ENCODE measurements around the gene LPIN1.

DNA sequence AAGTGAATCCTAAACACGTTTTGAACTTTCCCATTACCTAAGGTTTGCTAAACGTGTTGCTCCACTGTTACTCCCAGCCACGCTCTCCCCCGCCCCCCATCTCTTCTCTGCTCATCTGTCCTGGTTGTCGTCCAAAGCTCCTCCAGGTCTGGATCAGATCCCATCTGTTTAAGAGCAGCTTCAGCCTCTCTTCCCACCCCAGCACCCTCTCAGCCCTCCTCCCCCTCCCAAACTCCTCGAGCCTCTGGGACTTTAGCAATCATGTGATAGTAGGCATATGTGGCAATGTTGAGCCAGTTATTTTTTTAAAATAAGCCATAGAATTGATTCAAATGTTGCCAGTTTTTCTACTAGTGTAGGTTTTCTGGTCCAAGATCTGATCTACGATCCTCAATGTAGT is 20.0 kb upstream of the LPIN1 start:
- TF ChIP-seq, protein P1, sequence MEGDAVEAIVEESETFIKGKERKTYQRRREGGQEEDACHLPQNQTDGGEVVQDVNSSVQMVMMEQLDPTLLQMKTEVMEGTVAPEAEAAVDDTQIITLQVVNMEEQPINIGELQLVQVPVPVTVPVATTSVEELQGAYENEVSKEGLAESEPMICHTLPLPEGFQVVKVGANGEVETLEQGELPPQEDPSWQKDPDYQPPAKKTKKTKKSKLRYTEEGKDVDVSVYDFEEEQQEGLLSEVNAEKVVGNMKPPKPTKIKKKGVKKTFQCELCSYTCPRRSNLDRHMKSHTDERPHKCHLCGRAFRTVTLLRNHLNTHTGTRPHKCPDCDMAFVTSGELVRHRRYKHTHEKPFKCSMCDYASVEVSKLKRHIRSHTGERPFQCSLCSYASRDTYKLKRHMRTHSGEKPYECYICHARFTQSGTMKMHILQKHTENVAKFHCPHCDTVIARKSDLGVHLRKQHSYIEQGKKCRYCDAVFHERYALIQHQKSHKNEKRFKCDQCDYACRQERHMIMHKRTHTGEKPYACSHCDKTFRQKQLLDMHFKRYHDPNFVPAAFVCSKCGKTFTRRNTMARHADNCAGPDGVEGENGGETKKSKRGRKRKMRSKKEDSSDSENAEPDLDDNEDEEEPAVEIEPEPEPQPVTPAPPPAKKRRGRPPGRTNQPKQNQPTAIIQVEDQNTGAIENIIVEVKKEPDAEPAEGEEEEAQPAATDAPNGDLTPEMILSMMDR (IDR thresholded peaks at IDR 0.05): no peak
- no peak for TF ChIP-seq POLR2A (IDR thresholded peaks at IDR 0.05)

All from breast epithelium (tissue), 3 donors.